Mammary epithelial cell (primary cell): ENCODE measurements around the gene FOXN1.

ENCODE experiments used
- EZH2 ChIP-seq: IDR thresholded peaks from 2 replicates; pipeline ENCODE4 v1.6.1; 2012; ENCODE audit warnings: low read length, inconsistent platforms, borderline replicate concordance
- TF ChIP-seq, protein P1 (sequence below), 2 donors: IDR thresholded peaks in 1 of 2; conservative IDR thresholded peaks in 1 of 2; 2 replicates each; pipeline ENCODE4 v1.5.1; 2011 to 2012; ENCODE audit warnings: inconsistent platforms in 2 of 2, low read length in 2 of 2, mild to moderate bottlenecking in 2 of 2, control low read depth in 1 of 2, low read depth in 1 of 2; ENCODE audit not compliant: insufficient read depth in 1 of 2; ENCODE audit errors: extremely low read depth in 1 of 2

DNA sequence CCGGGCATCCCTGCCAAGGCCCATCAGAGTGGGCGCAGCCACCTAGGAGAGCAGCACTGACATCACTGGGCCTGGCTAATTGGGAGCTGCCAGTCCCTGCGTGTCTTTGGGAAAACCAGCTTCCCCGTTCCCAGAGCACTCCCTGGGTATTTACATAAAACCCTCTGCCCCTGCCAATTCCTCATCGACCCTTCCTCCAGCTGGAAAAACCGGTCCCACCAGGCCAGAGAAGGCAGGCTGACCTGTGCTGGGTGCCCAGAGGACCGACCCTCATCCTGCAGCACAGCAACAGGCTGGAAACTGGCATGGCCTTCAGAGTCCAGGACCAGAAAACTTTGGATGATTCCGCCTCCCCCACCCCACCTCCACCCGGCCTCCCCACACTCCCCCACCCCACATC is 8.2 kb upstream of the FOXN1 start:
- TF ChIP-seq, protein P1, sequence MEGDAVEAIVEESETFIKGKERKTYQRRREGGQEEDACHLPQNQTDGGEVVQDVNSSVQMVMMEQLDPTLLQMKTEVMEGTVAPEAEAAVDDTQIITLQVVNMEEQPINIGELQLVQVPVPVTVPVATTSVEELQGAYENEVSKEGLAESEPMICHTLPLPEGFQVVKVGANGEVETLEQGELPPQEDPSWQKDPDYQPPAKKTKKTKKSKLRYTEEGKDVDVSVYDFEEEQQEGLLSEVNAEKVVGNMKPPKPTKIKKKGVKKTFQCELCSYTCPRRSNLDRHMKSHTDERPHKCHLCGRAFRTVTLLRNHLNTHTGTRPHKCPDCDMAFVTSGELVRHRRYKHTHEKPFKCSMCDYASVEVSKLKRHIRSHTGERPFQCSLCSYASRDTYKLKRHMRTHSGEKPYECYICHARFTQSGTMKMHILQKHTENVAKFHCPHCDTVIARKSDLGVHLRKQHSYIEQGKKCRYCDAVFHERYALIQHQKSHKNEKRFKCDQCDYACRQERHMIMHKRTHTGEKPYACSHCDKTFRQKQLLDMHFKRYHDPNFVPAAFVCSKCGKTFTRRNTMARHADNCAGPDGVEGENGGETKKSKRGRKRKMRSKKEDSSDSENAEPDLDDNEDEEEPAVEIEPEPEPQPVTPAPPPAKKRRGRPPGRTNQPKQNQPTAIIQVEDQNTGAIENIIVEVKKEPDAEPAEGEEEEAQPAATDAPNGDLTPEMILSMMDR (conservative IDR thresholded peaks at IDR 0.05 in 1 of 2, IDR thresholded peaks at IDR 0.05 in 1 of 2; ENCODE audit: extremely low read depth in 1 of 2, insufficient read depth in 1 of 2, low read depth in 1 of 2, low read length in 2 of 2), result no peak
- TF ChIP-seq EZH2, result no peak
